Small intestine (tissue), 7 donors: ENCODE measurements around the gene DUOX1. TPM values are rescaled to one million over a fixed set of nuclear protein-coding genes. Genes with fewer than 3 reads are reported as not detected.

Experiments
- DNase-seq, 2 donors: peaks; one replicate each; pipeline versions ENCODE4 v3.0.0 to v3.0.0-alpha.2; 2013
- FAIRE-seq: peaks from 2 replicates; lab custom pipeline; 2012; peaks lifted over from hg19 to GRCh38; lab: Jason Lieb, UNC
- H3K27ac ChIP-seq, 3 donors: one replicate each; pipeline ENCODE4 v1.5.1; 2013; ENCODE audit warnings: low read length in 2 of 3, mild to moderate bottlenecking in 2 of 3, control low read depth in 1 of 3, inconsistent platforms in 1 of 3, low read depth in 1 of 3, moderate library complexity in 1 of 3
- H3K27me3 ChIP-seq, 3 donors: one replicate each; pipeline ENCODE4 v1.6.1; 2013; ENCODE audit warnings: low read length in 3 of 3, inconsistent platforms in 1 of 3; ENCODE audit not compliant: control insufficient read depth in 3 of 3, insufficient read depth in 3 of 3
- H3K36me3 ChIP-seq, 3 donors: one replicate each; pipeline ENCODE4 v1.6.1; 2013; ENCODE audit warnings: low read length in 3 of 3, inconsistent platforms in 1 of 3, low read depth in 1 of 3, mild to moderate bottlenecking in 1 of 3, moderate library complexity in 1 of 3; ENCODE audit not compliant: control insufficient read depth in 3 of 3, insufficient read depth in 2 of 3
- H3K4me1 ChIP-seq, 3 donors: one replicate each; pipeline ENCODE4 v1.6.1; 2013; ENCODE audit warnings: low read length in 2 of 3, inconsistent platforms in 1 of 3, low read depth in 1 of 3, mild to moderate bottlenecking in 1 of 3, moderate library complexity in 1 of 3; ENCODE audit not compliant: control insufficient read depth in 3 of 3, insufficient read depth in 2 of 3
- H3K4me3 ChIP-seq, 3 donors: one replicate each; pipeline ENCODE4 v1.5.1; 2013; ENCODE audit warnings: low read length in 3 of 3, control low read depth in 1 of 3, inconsistent platforms in 1 of 3, low read depth in 1 of 3, mild to moderate bottlenecking in 1 of 3, moderate library complexity in 1 of 3
- H3K9me3 ChIP-seq, 2 donors: one replicate each; pipeline ENCODE4 v1.6.1; 2013; ENCODE audit warnings: low read depth in 1 of 2, low read length in 1 of 2; ENCODE audit not compliant: control insufficient read depth in 2 of 2, insufficient read depth in 1 of 2
- WGBS, 3 donors: extraction: QIAGEN DNeasy Blood & Tissue Kit; methylation state at CpG; one replicate each; pipeline ENCODE4 v1.1.7; 2013; 5-methylcytosine and 5-hydroxymethylcytosine counted together
- polyA plus RNA-seq, 4 donors: library from polyadenylated mRNA; stranded (reverse) in 3 of 4; unstranded in 1 of 4; fragments of 200-250 nt in 3 of 4; fragments of 120-200 nt in 1 of 4; gene quantifications; one replicate each; pipeline versions ENCODE4 v1.2.1 to v1.2.3, GENCODE V29; 2013
- donor health status: healthy with polysubstance abuse.
- donor health status: control.
- donor health status: control.
- donor health status: Bipolar disorder and iron deficiency.
- donor health status: healthy.

DUOX1 gene
- polyA plus RNA-seq, 4 donors, result 0.33 to 2.5 (median 0.67) TPM; not detected in 1

GRCh38 chr15:45157974-45158373, 28.2 kb downstream of the DUOX1 start:
- FAIRE-seq, result no peak
- WGBS, 3 donors, result 55 to 80% (median 62%) methylated on average over 1 of the region's 1 CpG

GRCh38 chr15:45161666-45162065, 31.9 kb downstream of the DUOX1 start:
- WGBS, 3 donors, result 91 to 97% (median 95%) methylated on average over 14 of the region's 14 CpGs
- H3K27me3 ChIP-seq, result no peaks in the 10 kb centered on the region
- peaks cover 0 to 6% (median 0%) of the 10 kb centered on the region in 3 donors for H3K36me3 ChIP-seq
- DNase-seq (no peak), FAIRE-seq (no peak)
- peaks cover 0 to 3% (median 0%) of the 10 kb centered on the region in 3 donors for H3K4me1 ChIP-seq
- H3K4me3 ChIP-seq, result no peak overlapping the region
- H3K9me3 ChIP-seq, result no peaks in the 10 kb centered on the region
- no peak overlapping the region for H3K27ac ChIP-seq

More at GRCh38 chr15:45157974-45158373, 28.2 kb downstream of the DUOX1 start:
- no peak overlapping the region for H3K4me3 ChIP-seq
- no peaks in the 10 kb centered on the region for H3K27me3 ChIP-seq
- no peak for DNase-seq
- no peak overlapping the region for H3K27ac ChIP-seq
- peaks cover 0 to 7% (median 0%) of the 10 kb centered on the region in 3 donors for H3K36me3 ChIP-seq
- no peaks in the 10 kb centered on the region for H3K4me1 ChIP-seq
- H3K9me3 ChIP-seq, result no peaks in the 10 kb centered on the region

DNA sequence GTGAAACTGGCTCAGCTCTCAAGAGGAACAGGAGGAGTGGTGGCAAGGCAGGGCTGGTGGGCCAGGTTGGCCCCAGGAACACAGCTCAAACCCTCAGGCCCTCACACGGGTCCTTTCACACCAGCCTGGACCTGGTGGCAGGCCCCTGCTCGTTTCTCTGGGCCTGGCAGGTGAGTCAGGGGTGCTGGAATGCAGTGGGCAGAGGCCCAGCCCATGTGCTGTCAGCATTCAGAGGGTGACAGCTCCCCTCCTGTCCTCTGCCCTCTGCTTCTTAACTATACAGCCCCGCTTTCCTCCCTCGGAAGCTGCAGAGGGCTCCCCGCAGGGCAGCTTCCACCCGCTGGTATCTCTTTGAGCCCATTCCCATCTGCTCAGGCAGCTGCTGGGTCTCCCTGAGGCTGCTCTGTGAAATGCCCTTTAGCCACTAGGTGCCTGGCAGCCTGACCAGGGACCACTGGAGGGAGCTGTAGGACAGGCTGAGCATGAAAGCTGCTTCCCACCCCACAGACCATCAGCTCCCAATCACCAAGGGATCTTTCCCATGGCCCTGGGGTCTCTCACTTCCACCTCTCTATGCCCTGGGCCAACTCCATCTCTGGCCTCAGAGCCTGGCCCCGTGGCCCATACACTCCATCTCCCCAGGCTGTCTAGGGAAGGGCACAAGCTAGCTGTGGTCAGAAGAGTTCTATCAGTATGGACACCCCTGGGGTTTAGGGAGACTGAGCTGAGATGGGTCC, 33.1 kb downstream of the DUOX1 start:
- H3K27me3 ChIP-seq, result no peaks in the 10 kb centered on the region
- peaks cover 0 to 7% (median 0%) of the 10 kb centered on the region in 3 donors for H3K36me3 ChIP-seq
- no peak overlapping the region for H3K4me3 ChIP-seq
- no peak overlapping the region for H3K27ac ChIP-seq
- no peaks in the 10 kb centered on the region for H3K9me3 ChIP-seq
- H3K4me1 ChIP-seq, result peaks cover 0 to 3% (median 3%) of the 10 kb centered on the region in 3 donors
- FAIRE-seq (no peak), DNase-seq (peak; percentile 68 to 87)
- 10 to 12% (median 11%) methylated on average over 6 to 7 of the region's 7 CpGs for WGBS, 3 donors

- WGBS, 3 donors, result 69 to 84% (median 84%) methylated on average over 9 of the region's 9 CpGs
- no peak overlapping the region for H3K27ac ChIP-seq
- H3K4me3 ChIP-seq, result no peak overlapping the region
- H3K9me3 ChIP-seq, result no peaks in the 10 kb centered on the region
- H3K36me3 ChIP-seq, result peaks cover 0 to 9% (median 0%) of the 10 kb centered on the region in 3 donors
- FAIRE-seq, result no peak
- DNase-seq, result no peak
- H3K27me3 ChIP-seq, result no peaks in the 10 kb centered on the region
- H3K4me1 ChIP-seq, result peaks cover 0 to 3% (median 3%) of the 10 kb centered on the region in 3 donors
Observed at GRCh38 chr15:45163508-45163856, 33.7 kb downstream of the DUOX1 start.

GRCh38 chr15:45164914-45165313, 35.1 kb downstream of the DUOX1 start:
- no peaks in the 10 kb centered on the region for H3K27me3 ChIP-seq
- H3K4me1 ChIP-seq, result peaks cover 0 to 3% (median 3%) of the 10 kb centered on the region in 3 donors
- H3K9me3 ChIP-seq, result no peaks in the 10 kb centered on the region
- H3K36me3 ChIP-seq, result peaks cover 0 to 15% (median 0%) of the 10 kb centered on the region in 3 donors
- no peak overlapping the region for H3K27ac ChIP-seq
- 73 to 100% (median 97%) methylated on average over 1 of the region's 1 CpG for WGBS, 3 donors
- DNase-seq, result no peak
- FAIRE-seq, result no peak
- H3K4me3 ChIP-seq, result no peak overlapping the region

GRCh38 chr15:45165536-45165935, 35.7 kb downstream of the DUOX1 start:
- Histone ChIP-seq H3K4me1 (peaks cover 0 to 3% (median 3%) of the 10 kb centered on the region in 3 donors), H3K4me3 (no peak overlapping the region), H3K36me3 (peaks cover 0 to 16% (median 0%) of the 10 kb centered on the region in 3 donors), H3K27me3 (no peaks in the 10 kb centered on the region), H3K9me3 (no peaks in the 10 kb centered on the region), H3K27ac (peak overlapping the region in 1 of 3 donors; percentile 96)
- DNase-seq (no peak), FAIRE-seq (no peak)
- WGBS, 3 donors, result 68 to 83% (median 83%) methylated on average over 5 of the region's 5 CpGs

DNA sequence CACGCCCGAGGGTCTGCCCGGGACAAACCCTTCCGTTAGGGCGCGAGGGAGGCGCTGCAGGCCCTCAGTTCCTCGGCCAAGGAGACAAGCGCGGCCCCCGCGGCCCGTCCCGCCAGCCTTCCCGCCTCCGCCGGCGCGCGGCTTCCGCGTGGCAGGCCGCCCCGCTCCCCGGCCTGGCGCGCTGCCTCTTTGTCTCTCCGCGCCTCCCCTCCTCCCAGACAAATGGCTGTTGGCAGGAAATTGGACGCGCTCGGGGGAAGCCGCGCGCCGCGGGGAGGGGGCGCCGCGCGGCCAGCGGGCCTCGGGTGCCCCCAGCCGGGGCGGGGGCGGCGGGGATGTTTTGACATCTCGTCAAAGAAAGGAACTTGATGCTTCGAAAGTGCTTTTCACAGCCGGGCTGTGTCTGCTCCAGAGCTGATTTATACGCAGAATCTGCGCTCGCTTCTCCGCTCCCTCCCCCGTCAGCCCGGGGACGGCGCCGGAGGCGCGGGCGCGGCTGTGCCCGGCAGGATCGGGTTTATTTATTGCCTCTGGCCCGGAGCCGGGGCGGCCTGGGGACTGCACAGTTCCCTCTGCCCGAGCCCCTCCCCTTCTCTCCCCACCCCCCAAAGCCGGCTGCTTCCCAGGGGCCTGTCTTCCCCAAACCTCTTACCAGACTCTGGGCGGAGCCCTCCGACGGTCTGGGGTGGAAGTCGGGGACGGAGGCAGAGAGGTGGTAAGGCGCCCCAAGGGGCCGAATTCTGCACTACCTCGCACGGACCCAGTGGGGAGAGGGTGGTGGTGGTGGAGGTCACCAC, 37.2 kb downstream of the DUOX1 start:
- H3K36me3 ChIP-seq, result peaks cover 0 to 22% (median 0%) of the 10 kb centered on the region in 3 donors
- FAIRE-seq, result no peak
- WGBS, 3 donors, result 0 to 1% (median 1%) methylated on average over 46 to 79 of the region's 79 CpGs
- no peaks in the 10 kb centered on the region for H3K27me3 ChIP-seq
- H3K4me3 ChIP-seq, result peak overlapping the region; percentile 54 to 70 (median 68)
- H3K4me1 ChIP-seq, result peaks cover 0 to 3% (median 3%) of the 10 kb centered on the region in 3 donors
- peak overlapping the region; percentile 81 to 96 (median 89) for H3K27ac ChIP-seq
- no peaks in the 10 kb centered on the region for H3K9me3 ChIP-seq
- peak; percentile 86 for DNase-seq

- H3K9me3 ChIP-seq, result no peaks in the 10 kb centered on the region
- H3K4me1 ChIP-seq, result peaks cover 0 to 3% (median 3%) of the 10 kb centered on the region in 3 donors
- no peak for DNase-seq
- peak overlapping the region; percentile 81 to 96 (median 89) for H3K27ac ChIP-seq
- WGBS, 3 donors, result 63 to 68% (median 64%) methylated on average over 9 of the region's 9 CpGs
- H3K27me3 ChIP-seq, result no peaks in the 10 kb centered on the region
- H3K36me3 ChIP-seq, result peaks cover 0 to 28% (median 0%) of the 10 kb centered on the region in 3 donors
- no peak for FAIRE-seq
- H3K4me3 ChIP-seq, result peak overlapping the region; percentile 54 to 70 (median 68)
Observed at GRCh38 chr15:45167631-45168205, 37.9 kb downstream of the DUOX1 start.
